ENCODE measurements around the gene PDE4C.
A peak's percentile ranks its signal among the peaks of the same experiment; 100 is the strongest.

Gene PDE4C

GRCh38 chr19:18204394-18205199, 21.6 kb downstream of the PDE4C start:
- DNase-seq = peak; percentile 63
- in situ Hi-C loops (cut with MboI; ENCODE audit: low pct_unique_long_range_greater_than_20kb, low sequenced_read_pairs) = no loop called here

- peak; percentile 100 for DNase-seq
- in situ Hi-C loops (cut with MboI; ENCODE audit: low pct_unique_long_range_greater_than_20kb, low sequenced_read_pairs) = no loop called here
Measured at GRCh38 chr19:18203863-18204393, 22.3 kb downstream of the PDE4C start, which contains the start of gene RAB3A. TSS of gene RAB3A (minus strand) at chr19:18204042. CDS start at chr19:18202740, 1,302 bp downstream.

- no peak for DNase-seq
Measured at GRCh38 chr19:18203408-18203862, 22.8 kb downstream of the PDE4C start.

GRCh38 chr19:18202778-18203407, 23.3 kb downstream of the PDE4C start:
- DNase-seq = peak; percentile 49
- in situ Hi-C loops (cut with MboI; ENCODE audit: low pct_unique_long_range_greater_than_20kb, low sequenced_read_pairs) = no loop called here

More at GRCh38 chr19:18203408-18203862, 22.8 kb downstream of the PDE4C start:
- in situ Hi-C loops (cut with MboI; ENCODE audit: low pct_unique_long_range_greater_than_20kb, low sequenced_read_pairs) = no loop called here

- in situ Hi-C loops (cut with MboI; ENCODE audit: low pct_unique_long_range_greater_than_20kb, low sequenced_read_pairs) = no loop called here
- DNase-seq = no peak
Measured at GRCh38 chr19:18202397-18202777, 23.9 kb downstream of the PDE4C start.

- in situ Hi-C loops (cut with MboI; ENCODE audit: low pct_unique_long_range_greater_than_20kb, low sequenced_read_pairs) = no loop called here
- DNase-seq = no peak
Measured at GRCh38 chr19:18198374-18198773, 27.9 kb downstream of the PDE4C start.

GRCh38 chr19:18197941-18198340, 28.3 kb downstream of the PDE4C start:
- in situ Hi-C loops (cut with MboI; ENCODE audit: low pct_unique_long_range_greater_than_20kb, low sequenced_read_pairs) = no loop called here
- no peak for DNase-seq

GRCh38 chr19:18197306-18197705, 28.9 kb downstream of the PDE4C start:
- DNase-seq = no peak
- in situ Hi-C loops (cut with MboI; ENCODE audit: low pct_unique_long_range_greater_than_20kb, low sequenced_read_pairs) = no loop called here

GRCh38 chr19:18196511-18196845, 29.8 kb downstream of the PDE4C start:
- in situ Hi-C loops (cut with MboI; ENCODE audit: low pct_unique_long_range_greater_than_20kb, low sequenced_read_pairs) = no loop called here

GRCh38 chr19:18194554-18195238, 31.5 kb downstream of the PDE4C start:
- in situ Hi-C loops (cut with MboI; ENCODE audit: low pct_unique_long_range_greater_than_20kb, low sequenced_read_pairs) = no loop called here

More at GRCh38 chr19:18196511-18196845, 29.8 kb downstream of the PDE4C start:
- no peak for DNase-seq

GRCh38 chr19:18194181-18194530, 32.1 kb downstream of the PDE4C start:
- no peak for DNase-seq
- in situ Hi-C loops (cut with MboI; ENCODE audit: low pct_unique_long_range_greater_than_20kb, low sequenced_read_pairs) = no loop called here

More at GRCh38 chr19:18194554-18195238, 31.5 kb downstream of the PDE4C start:
- DNase-seq = peak; percentile 50

- peak; percentile 23 for DNase-seq
- in situ Hi-C loops (cut with MboI; ENCODE audit: low pct_unique_long_range_greater_than_20kb, low sequenced_read_pairs) = no loop called here
Measured at GRCh38 chr19:18193388-18194180, 32.7 kb downstream of the PDE4C start.

GRCh38 chr19:18192673-18193387, 33.4 kb downstream of the PDE4C start, which contains the start of gene MPV17L2:
TSS of gene MPV17L2 (plus strand) at chr19:18193218. CDS start at chr19:18193282, 64 bp downstream.
- peak; percentile 100 for DNase-seq
- in situ Hi-C loops (cut with MboI; ENCODE audit: low pct_unique_long_range_greater_than_20kb, low sequenced_read_pairs) = no loop called here

GRCh38 chr19:18191640-18192062, 34.6 kb downstream of the PDE4C start:
- in situ Hi-C loops (cut with MboI; ENCODE audit: low pct_unique_long_range_greater_than_20kb, low sequenced_read_pairs) = no loop called here
- DNase-seq = no peak

GRCh38 chr19:18190278-18190677, 36.0 kb downstream of the PDE4C start:
- no peak for DNase-seq
- in situ Hi-C loops (cut with MboI; ENCODE audit: low pct_unique_long_range_greater_than_20kb, low sequenced_read_pairs) = no loop called here

GRCh38 chr19:18185538-18185937, 40.7 kb downstream of the PDE4C start:
- in situ Hi-C loops (cut with MboI; ENCODE audit: low pct_unique_long_range_greater_than_20kb, low sequenced_read_pairs) = no loop called here
- DNase-seq = no peak

GRCh38 chr19:18183529-18183928, 42.7 kb downstream of the PDE4C start:
- DNase-seq = no peak
- in situ Hi-C loops (cut with MboI; ENCODE audit: low pct_unique_long_range_greater_than_20kb, low sequenced_read_pairs) = no loop called here

- DNase-seq = peak; percentile 28
- in situ Hi-C loops (cut with MboI; ENCODE audit: low pct_unique_long_range_greater_than_20kb, low sequenced_read_pairs) = no loop called here
Measured at GRCh38 chr19:18179957-18180356, 46.3 kb downstream of the PDE4C start.
